HG03571 (cell line): ENCODE measurements around the gene LMO2.
"Not testable (repeated sequence)": the region's sequence is repeated elsewhere in the genome, so short reads cannot be mapped to it uniquely, and the experiment has no call there.

ENCODE experiments used
- ATAC-seq: cut with Tn5 transposase; IDR thresholded peaks from one replicate; pipeline ENCODE4 v1.9.1; 2021; ENCODE audit not compliant: unreplicated experiment

Gene LMO2

DNA sequence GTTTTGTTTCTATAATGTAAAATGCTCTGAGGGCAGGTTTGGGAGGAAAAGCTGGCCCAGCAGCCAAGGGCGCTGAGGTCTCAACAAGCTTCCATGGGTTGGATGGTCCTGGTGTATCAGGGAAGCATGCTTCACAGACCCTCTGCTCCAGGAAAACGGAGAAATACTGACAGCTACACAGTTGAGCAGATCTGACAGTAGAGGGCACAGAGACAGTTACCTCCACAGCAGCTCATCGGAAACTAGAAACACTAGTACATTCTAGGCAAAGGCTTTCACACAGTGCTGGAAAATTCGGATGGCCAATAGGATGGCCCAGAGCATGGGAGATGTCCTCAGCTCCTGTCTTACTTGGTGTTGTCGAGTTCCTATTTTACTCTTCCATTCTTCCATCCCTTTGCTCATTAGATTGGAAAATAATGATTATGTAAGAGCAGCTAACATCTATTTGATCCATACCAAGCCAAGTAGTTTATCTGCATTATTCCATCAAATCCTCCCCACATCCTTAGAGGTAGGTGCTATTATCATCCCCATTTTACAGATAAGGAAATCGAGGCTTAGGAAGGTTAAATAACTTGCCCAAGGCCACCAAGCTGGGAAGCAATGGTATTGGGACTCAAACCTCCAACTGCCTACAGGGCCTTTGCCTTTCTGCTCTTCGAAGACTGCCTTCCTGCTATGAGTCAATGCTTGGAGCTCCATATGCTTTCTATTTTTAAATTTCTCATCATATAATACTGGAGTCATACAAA is 28.3 kb downstream of the LMO2 start:
- no peak for ATAC-seq

DNA sequence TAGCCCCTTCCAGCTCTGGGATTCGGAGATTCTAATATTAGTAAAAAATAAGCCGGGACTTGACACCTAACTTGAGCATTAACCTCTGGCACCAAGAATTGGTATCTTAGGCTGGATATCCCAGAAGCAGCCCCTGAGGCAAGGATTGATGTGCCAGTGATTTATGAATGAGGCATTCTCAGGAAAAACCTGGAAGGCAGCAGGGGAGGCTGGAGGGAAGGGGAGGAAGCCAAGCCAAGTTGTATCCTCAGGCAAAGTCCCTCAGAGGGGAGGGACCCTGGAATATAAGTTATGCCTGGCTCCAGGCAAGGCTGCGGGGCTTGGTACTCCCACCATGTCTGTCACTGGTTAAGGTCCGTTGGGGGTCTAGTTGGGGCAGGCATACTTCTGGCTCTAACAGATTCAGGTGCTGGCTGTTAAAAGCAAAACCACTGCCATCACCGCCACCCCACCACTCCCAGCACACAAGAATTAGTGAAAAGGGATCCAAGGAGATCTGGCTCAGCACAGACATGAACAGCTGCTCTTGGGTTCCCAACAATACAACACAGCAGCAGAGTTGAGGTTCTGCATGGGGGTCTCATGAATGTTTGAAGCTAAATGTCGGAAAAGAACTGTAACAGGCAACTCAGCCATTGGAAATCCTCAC is 29.8 kb downstream of the LMO2 start:
- ATAC-seq = no peak

DNA sequence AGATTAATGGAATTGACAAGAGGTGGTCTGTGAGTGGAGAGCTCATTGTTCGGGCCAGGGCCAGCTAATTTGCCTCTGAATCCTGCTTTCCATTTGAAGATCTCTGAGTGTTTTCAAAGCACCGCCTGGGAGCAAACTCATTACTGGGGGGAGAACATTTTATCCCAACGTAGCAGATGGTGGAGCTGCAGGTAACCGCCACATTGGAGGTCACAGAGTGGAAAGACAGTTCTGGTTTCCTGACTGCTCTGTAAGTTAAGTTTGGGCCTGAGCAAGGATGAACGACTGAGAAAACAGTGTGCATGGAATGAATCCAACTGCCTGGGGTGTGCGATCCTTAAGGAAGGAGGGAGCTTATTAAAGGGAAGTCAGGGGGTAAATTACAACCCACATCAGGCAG is 30.5 kb downstream of the LMO2 start:
- no peak for ATAC-seq

DNA sequence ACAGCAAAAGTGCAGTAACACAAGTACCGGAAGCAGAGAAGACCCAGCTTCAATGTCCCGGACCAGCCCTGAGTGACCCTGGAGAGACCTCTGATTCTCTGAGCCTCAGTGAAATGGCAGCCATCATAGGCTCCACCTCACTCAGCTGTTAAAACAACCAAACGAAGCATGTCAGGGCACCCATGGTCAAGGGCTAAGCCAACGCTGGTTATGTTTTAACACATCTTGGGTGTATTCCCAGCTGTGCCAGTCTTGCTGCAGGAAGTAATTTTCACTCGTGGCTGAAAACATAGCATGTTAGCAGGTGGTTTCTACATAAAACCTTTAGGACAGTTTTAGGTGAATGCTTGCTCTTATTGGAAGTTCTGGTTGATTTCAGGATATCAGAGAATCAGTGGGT is 30.9 kb downstream of the LMO2 start:
- no peak for ATAC-seq

- no peak for ATAC-seq
These were observed 32.6 kb downstream of the LMO2 start for GRCh38 chr11:33859306-33859705.

DNA sequence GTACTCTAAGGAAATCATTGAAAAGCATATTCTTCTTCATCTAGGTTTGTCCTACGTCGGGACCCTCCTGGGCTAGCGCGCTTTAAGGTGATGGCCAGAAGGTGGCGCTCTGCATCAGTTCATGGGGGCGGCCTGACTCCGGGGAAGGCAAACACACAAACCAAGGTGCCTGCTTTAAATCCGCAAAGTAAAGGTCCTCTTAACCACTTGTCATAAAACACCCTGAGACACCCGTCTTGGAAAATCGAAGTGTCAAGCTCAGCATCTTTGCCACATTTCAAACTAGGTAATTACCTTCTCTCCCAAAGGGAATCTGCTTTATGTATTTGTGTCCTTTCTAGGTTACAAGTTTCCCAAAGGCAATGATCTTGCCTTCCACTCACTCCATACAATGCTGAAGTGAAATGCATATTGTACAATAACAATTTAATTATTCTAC is 33.9 kb downstream of the LMO2 start:
- ATAC-seq = no peak

DNA sequence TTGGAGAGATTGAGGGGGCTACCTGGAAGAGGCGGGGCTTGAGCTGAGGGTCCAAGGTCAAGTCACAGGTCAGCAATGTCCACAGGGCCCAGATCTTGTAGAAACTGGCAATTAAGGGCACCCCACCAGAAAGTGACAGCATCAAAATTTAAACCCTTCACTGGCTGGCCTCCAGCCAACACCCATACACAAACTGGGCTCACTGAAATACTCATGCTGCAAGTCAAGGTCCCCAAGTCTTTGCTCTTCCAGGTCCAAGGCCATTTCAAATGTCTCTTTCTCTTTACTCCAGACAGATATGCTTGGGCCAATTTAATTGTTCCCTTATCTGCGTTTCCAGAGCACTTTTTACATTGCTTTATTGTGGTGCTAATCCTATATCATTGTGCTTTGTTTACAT is 36.4 kb downstream of the LMO2 start:
- ATAC-seq = no peak

GRCh38 chr11:33848717-33849390 is 43.0 kb downstream of the LMO2 start:
- ATAC-seq = no peak

DNA sequence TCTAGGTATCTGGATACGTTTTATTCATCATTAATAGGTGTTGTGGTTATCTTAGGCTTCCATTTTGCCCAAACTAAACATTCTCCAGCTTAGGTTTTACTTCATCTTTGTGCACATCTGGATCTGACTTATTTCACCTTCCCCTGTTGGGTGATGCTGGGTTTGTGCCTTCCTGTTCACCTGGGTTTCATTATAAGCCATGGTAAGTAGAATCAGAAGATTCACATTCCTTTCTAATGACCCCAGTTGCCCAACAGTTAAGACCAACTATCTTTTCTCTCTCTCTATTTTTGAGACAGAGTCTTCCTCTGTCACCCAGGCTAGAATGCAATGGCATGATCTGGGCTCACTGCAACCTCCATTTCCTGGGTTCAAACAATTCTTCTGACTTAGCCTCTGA is 44.6 kb downstream of the LMO2 start:
- no peak for ATAC-seq

DNA sequence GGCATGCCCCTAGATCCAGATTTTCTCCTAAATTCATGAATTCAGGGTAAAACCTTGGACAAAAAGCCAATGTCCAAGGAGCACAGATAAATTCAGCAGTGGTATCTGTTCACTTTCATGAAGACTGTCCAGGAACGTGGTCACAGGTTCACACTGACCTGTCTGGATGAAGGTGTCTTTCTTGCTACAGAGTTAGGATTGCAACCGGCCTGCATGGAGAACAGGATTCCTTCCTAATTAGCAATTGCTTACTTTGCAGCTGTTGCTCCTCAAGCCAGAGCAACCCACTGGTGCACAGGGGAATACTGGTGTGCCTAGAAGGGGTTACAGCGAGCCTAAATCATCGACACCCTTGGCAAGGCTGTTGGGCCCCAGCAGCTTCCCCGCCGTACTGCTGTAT is 47.6 kb downstream of the LMO2 start:
- no peak for ATAC-seq

DNA sequence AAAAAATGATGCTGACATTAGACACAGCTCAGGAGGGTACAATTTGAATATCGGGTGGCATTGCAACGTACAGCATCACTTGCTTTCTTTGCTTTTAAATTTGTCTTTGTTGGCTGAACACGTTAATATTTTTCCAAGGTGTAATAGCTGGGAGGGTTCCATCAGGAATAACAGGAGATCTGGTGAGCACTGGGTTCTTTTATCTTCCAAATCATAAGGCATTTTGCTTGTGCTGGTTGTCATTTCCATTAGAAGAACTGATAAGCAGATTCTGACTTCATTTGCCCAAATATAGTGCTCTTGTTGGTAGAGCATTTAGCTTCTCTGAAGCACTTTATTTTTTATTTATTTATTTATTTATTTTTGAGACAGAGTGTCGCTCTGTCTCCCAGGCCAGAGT is 48.9 kb downstream of the LMO2 start:
- no peak for ATAC-seq

- no peak for ATAC-seq
These were observed 49.5 kb downstream of the LMO2 start for GRCh38 chr11:33842236-33842915.

- ATAC-seq = not testable (repeated sequence)
These were observed 53.6 kb downstream of the LMO2 start for GRCh38 chr11:33838234-33838633.

GRCh38 chr11:33837334-33837733 is 54.5 kb downstream of the LMO2 start:
- ATAC-seq = not testable (repeated sequence)

GRCh38 chr11:33835143-33835878 is 56.6 kb downstream of the LMO2 start:
- no peak for ATAC-seq

- ATAC-seq = no peak
These were observed 59.2 kb downstream of the LMO2 start for GRCh38 chr11:33832676-33833075.

DNA sequence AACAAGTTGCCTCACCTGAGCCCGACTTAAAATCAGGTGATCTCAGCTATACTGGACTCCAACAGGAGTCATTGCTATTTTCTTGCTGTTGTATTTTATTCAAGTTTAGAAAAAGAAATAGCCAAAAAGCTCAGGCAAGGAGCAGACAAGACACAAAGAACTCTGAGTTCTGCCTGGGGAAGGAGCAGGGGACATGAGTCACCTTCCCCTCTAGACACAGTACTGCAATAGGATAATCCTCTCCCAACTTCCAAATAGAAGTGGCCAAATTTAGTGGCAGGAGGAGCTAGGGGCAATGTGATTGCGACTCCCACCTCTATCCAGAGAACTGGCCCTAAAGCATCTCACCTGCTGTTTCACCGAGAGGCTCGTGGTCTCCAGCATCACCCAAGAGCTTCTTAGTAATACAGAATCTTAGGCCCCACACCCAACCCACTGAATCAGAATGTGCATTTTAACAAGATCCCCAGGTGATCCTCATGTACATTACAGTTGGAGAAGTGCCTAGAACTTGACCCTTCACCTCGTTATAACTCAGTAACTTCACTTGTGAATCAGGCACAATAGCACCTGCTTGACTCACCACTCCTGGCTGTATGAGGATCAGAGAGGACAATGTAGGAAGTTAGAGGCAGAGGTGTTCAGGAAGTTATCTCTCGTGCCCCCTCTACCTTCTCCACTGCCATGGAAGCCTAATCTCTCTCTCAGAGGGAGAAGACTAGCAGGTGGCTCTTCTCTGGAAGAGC is 60.8 kb downstream of the LMO2 start:
- ATAC-seq = no peak

GRCh38 chr11:33829430-33830141 is 62.3 kb downstream of the LMO2 start:
- ATAC-seq = no peak

DNA sequence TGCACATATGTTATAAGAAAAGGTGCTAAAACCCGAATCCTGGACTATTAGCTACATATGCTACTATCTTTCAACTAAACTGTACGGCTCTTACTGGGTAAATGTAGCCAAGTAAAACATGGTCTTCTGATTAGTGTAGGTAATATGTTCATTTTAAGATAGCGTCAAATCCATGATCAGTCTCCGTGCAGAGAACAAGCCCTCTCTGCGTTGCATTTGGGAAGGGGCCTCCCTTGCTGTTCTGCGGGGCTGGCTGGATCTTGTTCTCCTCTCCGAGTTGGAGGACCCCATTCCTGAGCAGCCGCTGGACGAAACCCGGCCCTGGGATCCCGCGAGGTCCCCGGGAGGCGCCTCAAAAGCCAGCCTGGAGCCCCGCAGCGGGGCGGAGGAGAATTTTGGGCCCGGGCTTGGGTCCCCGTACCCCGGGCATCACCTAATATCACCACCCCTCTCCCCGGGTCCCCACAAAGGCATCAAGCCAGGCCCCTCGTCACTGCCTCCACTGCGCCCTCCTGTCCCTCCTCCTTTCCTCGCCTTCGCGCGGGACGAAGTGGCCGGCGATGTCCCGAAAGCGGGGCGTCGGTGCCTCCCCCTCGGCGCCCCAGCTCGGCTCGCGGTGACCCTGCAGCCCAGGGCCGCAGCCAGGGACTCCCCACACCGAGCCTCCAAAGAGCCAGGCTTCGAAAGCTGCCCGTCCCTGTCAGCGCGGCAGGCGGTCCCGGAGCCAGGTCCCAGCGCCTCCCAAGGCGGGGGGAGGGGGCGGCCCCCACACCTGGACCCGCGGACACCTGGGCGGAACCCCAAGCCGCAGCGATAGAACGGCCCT is 63.1 kb downstream of the LMO2 start:
- ATAC-seq = no peak
